GM21390 (cell line): ENCODE data around the gene TMEM106C.

Source experiments
- ATAC-seq: cut with Tn5 transposase; IDR thresholded peaks from one replicate; pipeline ENCODE4 v1.9.1; 2021; ENCODE audit not compliant: unreplicated experiment

Gene TMEM106C

DNA sequence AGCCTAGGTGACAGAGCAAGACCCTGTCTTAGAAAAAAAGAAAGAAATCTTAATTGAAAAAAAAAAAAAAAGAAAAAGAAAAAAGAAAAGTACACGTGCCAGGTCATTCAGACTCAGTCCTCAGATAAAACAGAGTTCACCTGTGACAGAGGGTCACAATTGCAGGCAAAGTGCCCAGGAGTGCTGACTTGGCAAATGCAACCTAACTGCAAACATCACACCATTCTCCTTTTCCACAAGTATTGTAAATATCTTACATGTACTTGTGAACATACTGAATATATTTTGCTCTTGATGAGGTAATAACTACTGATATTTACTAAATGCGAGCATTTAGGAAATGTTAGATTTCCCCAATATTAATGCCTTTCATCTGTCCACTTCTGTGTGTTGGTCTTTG, 49.9 kb downstream of the TMEM106C start:
- ATAC-seq = no peak

DNA sequence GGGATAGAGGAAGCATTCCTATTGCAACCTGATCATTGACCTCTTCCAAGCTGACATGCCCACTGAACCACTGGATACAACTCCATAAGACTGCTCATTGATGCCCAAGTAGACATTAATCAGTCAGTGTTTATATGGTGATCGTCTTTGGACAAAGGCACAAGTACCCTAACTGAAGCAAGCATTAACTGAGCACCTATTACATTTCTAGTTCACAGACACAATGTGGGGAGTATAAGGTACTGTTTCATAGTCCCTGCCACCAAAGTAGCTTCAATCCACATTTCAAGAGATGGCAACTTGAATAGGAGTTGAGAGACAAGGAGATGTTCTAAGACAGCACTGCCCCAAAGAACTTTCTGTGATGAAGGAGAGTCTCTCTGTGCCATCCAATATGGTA, 51.7 kb downstream of the TMEM106C start:
- ATAC-seq = no peak

DNA sequence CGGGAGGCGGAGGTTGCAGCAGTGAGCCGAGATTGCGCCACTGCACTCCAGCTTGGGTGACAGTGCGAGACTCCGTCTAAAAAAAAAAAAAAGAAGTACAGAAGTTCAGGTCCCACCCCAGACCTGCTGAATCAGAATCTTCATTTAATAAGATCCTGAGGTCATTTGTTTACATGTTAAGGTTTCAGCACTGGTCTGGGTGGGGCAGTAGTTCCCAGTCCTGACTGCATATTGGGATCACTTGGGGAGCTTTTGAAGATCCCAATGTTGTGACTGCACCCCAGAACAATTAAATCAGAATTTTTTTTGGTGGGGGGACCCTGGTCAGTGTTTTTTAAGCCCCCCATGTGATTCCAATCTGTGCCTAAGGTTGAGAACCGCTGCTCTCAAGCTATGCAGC, 52.6 kb downstream of the TMEM106C start:
- ATAC-seq = no peak

DNA sequence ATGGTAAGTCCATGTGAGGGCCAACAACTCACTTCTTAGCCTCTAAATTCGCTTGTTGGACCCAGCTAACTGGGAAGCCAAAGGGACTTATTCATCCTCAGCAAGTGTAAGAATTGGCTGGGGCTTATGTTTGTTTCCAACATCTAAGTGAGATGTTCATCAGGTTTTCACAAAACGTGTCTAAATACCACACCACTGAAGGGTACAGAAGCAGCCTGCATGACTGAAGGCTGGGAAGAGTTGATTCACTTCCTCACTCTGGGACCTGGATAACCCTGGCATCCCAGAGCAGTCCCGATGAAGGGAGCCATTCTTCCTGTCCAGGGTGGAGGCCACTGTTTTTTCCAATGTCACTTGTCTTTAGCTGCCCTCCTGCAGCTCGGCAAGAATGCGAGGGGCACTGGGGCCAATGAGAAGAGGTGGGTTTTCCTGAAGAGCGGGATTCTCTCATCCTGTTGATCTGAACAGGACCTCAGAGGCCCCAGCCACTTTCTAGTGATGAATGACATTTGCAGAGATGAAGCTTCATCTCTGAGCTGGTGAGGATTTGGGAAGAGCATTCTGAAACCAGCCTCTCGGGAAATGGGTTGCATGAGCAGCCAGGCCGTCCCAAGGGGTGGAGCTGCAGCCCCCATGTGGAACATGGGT, 53.1 kb downstream of the TMEM106C start:
- ATAC-seq = no peak

DNA sequence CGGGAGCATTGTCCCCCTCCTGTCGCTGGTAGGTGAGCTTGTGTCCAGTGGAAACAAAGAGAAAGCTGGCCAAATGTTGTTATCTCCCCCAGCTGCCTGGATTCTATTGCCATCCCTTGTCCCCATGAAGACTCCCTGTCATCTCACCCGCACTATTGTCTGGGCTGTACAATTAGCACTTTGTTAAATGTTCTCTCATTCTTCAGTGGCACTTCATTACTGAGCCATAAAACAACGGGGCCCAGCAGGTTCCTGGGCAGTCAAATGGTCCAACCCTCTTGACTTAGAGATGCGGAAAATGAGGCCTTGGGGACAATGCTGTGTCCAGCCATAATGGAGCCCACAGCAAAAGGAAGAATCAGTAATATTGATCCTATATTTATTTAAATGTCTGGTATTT, 54.1 kb downstream of the TMEM106C start:
- ATAC-seq = no peak

DNA sequence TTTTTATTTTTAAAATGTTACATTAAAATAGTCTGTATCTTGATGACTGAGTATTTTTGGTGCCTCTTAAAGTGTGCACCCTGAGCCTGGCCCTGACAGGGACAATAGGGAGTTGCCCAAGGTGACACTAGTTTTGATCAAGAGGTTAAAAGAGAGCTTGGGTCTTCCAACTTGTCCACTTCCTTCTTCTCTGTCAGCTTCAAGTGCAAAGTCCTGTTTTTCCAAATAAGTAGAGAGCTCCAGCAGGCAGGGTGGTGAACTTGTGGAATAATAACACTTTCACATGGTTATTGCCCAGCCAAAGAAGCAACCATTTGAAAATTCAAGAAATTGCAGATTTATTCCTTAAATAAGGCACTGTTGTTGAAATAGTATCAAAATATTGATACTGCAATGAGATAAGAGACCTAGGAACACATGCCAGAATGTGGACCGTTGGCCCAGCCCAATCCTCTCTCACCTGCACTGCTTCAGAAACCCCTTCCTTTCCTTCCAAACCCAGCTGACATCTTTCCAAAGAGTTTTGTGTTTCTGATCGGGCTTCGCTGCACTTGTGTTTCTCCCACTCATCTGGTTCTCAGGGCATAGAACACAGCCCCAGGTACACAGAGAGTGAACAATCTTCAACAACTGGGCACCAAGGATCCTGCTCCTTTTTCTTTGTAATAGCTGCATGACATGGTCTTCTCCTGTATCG, 54.7 kb downstream of the TMEM106C start:
- no peak for ATAC-seq
